ENCODE measurements around the gene FCAR. TPM values are rescaled to one million over a fixed set of nuclear protein-coding genes. Genes with fewer than 3 reads are reported as not detected.
"Not testable (repeated sequence)": the region's sequence is repeated elsewhere in the genome, so short reads cannot be mapped to it uniquely, and the experiment has no call there.

Gene FCAR
- total RNA-seq, 5 donors from 2014 or later (not counting 1 experiment from before 2014, with no cell fraction given): 0.68 TPM; not detected in 4

- CTCF ChIA-PET; H3K36me3 ChIP-seq (ENCODE audit: control insufficient read depth in 2 of 2, extremely low read depth in 1 of 2, insufficient read depth in 1 of 2, low read length in 1 of 2); POLR2A ChIA-PET; H3K4me3 Mint-ChIP-seq; H3K36me3 Mint-ChIP-seq; H3K27ac Mint-ChIP-seq; ATAC-seq (replicated peaks in 1 of 4); H3K4me1 Mint-ChIP-seq; H3K4me3 ChIP-seq (ENCODE audit: control insufficient read depth in 1 of 2, extremely low read depth in 1 of 2, low read length in 1 of 2); H3K9me3 Mint-ChIP-seq; H3K4me1 ChIP-seq (ENCODE audit: control insufficient read depth in 1 of 2, extremely low read depth in 1 of 2, insufficient read depth in 2 of 2, low read length in 2 of 2); H3K9me3 ChIP-seq; DNase-seq; H3K27ac ChIP-seq (ENCODE audit: low read length): not testable (repeated sequence)
- H3K27me3 Mint-ChIP-seq: peaks cover 26% of the 10 kb centered on the region in 2 donors
- no CpG with 5 or more reads among the region's 3 CpGs for WGBS (ENCODE audit: insufficient coverage)
- peaks cover 0 to 13% of the 10 kb centered on the region in 2 experiments for H3K27me3 ChIP-seq (replicated peaks in 1 of 2; ENCODE audit: control insufficient read depth in 2 of 2, extremely low read depth in 1 of 2, insufficient read depth in 2 of 2, low read length in 1 of 2)
Measured at GRCh38 chr19:54863459-54863858, 10.6 kb upstream of the FCAR start.

- 82% methylated on average over 2 of the region's 3 CpGs for WGBS (ENCODE audit: insufficient coverage)
- no peaks in the 10 kb centered on the region for H3K36me3 Mint-ChIP-seq
- Histone ChIP-seq H3K27ac (ENCODE audit: low read length) (no peak overlapping the region), H3K9me3 (no peaks in the 10 kb centered on the region), H3K4me1 (ENCODE audit: control insufficient read depth in 1 of 2, extremely low read depth in 1 of 2, insufficient read depth in 2 of 2, low read length in 2 of 2) (no peaks in the 10 kb centered on the region), H3K36me3 (ENCODE audit: control insufficient read depth in 2 of 2, extremely low read depth in 1 of 2, insufficient read depth in 1 of 2, low read length in 1 of 2) (no peaks in the 10 kb centered on the region), H3K27me3 (replicated peaks in 1 of 2; ENCODE audit: control insufficient read depth in 2 of 2, extremely low read depth in 1 of 2, insufficient read depth in 2 of 2, low read length in 1 of 2) (peaks cover 0 to 4% of the 10 kb centered on the region in 2 experiments), H3K4me3 (ENCODE audit: control insufficient read depth in 1 of 2, extremely low read depth in 1 of 2, low read length in 1 of 2) (no peak overlapping the region)
- DNase-seq (no peak), ATAC-seq (replicated peaks in 1 of 4) (no peak)
- H3K27ac Mint-ChIP-seq: no peak overlapping the region
- H3K4me1 Mint-ChIP-seq: no peaks in the 10 kb centered on the region
- peaks cover 0 to 3% (median 0%) of the 10 kb centered on the region in 3 donors for H3K9me3 Mint-ChIP-seq
- peaks cover 9 to 15% of the 10 kb centered on the region in 2 donors for H3K27me3 Mint-ChIP-seq
- POLR2A ChIA-PET: no interaction called here
- H3K4me3 Mint-ChIP-seq: no peak overlapping the region
- CTCF ChIA-PET: no interaction called here
Measured at GRCh38 chr19:54871696-54872095, 2.3 kb upstream of the FCAR start.

- Mint-ChIP-seq H3K4me1 (no peaks in the 10 kb centered on the region), H3K4me3 (no peak overlapping the region), H3K36me3 (no peaks in the 10 kb centered on the region), H3K27ac (no peak overlapping the region), H3K9me3 (peaks cover 0 to 3% (median 0%) of the 10 kb centered on the region in 3 donors), H3K27me3 (peaks cover 15 to 26% of the 10 kb centered on the region in 2 donors)
- CTCF ChIA-PET: no interaction called here
- ATAC-seq (replicated peaks in 1 of 4): no peak
- Histone ChIP-seq H3K36me3 (ENCODE audit: control insufficient read depth in 2 of 2, extremely low read depth in 1 of 2, insufficient read depth in 1 of 2, low read length in 1 of 2) (no peaks in the 10 kb centered on the region), H3K27me3 (replicated peaks in 1 of 2; ENCODE audit: control insufficient read depth in 2 of 2, extremely low read depth in 1 of 2, insufficient read depth in 2 of 2, low read length in 1 of 2) (no peaks in the 10 kb centered on the region), H3K4me3 (ENCODE audit: control insufficient read depth in 1 of 2, extremely low read depth in 1 of 2, low read length in 1 of 2) (no peak overlapping the region), H3K9me3 (no peaks in the 10 kb centered on the region), H3K27ac (ENCODE audit: low read length) (no peak overlapping the region), H3K4me1 (ENCODE audit: control insufficient read depth in 1 of 2, extremely low read depth in 1 of 2, insufficient read depth in 2 of 2, low read length in 2 of 2) (no peaks in the 10 kb centered on the region)
- POLR2A ChIA-PET: no interaction called here
- 29% methylated on average over 1 of the region's 2 CpGs for WGBS (ENCODE audit: insufficient coverage)
- no peak for DNase-seq
Measured at GRCh38 chr19:54875506-54875905, 1.5 kb downstream of the FCAR start.

- peaks cover 22 to 28% of the 10 kb centered on the region in 2 donors for H3K27me3 Mint-ChIP-seq
- H3K9me3 Mint-ChIP-seq: no peaks in the 10 kb centered on the region
- CTCF ChIA-PET: interaction anchor here in 1 of 2 donors (0.6 kb wide), 1 partner anchor 1102 kb away, joined by 4 read pairs; no protein-coding TSS in a partner anchor
- Histone ChIP-seq H3K9me3 (no peaks in the 10 kb centered on the region), H3K27ac (ENCODE audit: low read length) (no peak overlapping the region), H3K4me3 (ENCODE audit: control insufficient read depth in 1 of 2, extremely low read depth in 1 of 2, low read length in 1 of 2) (no peak overlapping the region), H3K27me3 (replicated peaks in 1 of 2; ENCODE audit: control insufficient read depth in 2 of 2, extremely low read depth in 1 of 2, insufficient read depth in 2 of 2, low read length in 1 of 2) (peaks cover 0 to 17% of the 10 kb centered on the region in 2 experiments), H3K4me1 (ENCODE audit: control insufficient read depth in 1 of 2, extremely low read depth in 1 of 2, insufficient read depth in 2 of 2, low read length in 2 of 2) (no peaks in the 10 kb centered on the region), H3K36me3 (ENCODE audit: control insufficient read depth in 2 of 2, extremely low read depth in 1 of 2, insufficient read depth in 1 of 2, low read length in 1 of 2) (no peaks in the 10 kb centered on the region)
- no peak overlapping the region for H3K27ac Mint-ChIP-seq
- no peak overlapping the region for H3K4me3 Mint-ChIP-seq
- WGBS (ENCODE audit: insufficient coverage): no CpG with 5 or more reads among the region's 3 CpGs
- POLR2A ChIA-PET: no interaction called here
- H3K36me3 Mint-ChIP-seq: no peaks in the 10 kb centered on the region
- DNase-seq (no peak), ATAC-seq (replicated peaks in 1 of 4) (no peak)
- H3K4me1 Mint-ChIP-seq: no peaks in the 10 kb centered on the region
Measured at GRCh38 chr19:54877471-54877870, 3.4 kb downstream of the FCAR start.

GRCh38 chr19:54881884-54882283 lies 7.8 kb downstream of the FCAR start:
- WGBS (ENCODE audit: insufficient coverage): 64% methylated on average over 3 of the region's 6 CpGs
- ATAC-seq (replicated peaks in 1 of 4): no peak
- CTCF ChIA-PET: no interaction called here
- no peaks in the 10 kb centered on the region for H3K9me3 ChIP-seq
- POLR2A ChIA-PET: no interaction called here
- H3K4me1 Mint-ChIP-seq: peaks cover 0 to 4% (median 0%) of the 10 kb centered on the region in 3 donors
- peaks cover 0 to 33% of the 10 kb centered on the region in 2 experiments for H3K27me3 ChIP-seq (replicated peaks in 1 of 2; ENCODE audit: control insufficient read depth in 2 of 2, extremely low read depth in 1 of 2, insufficient read depth in 2 of 2, low read length in 1 of 2)
- no peaks in the 10 kb centered on the region for H3K36me3 Mint-ChIP-seq
- no peak overlapping the region for H3K4me3 ChIP-seq (ENCODE audit: control insufficient read depth in 1 of 2, extremely low read depth in 1 of 2, low read length in 1 of 2)
- H3K27ac ChIP-seq (ENCODE audit: low read length): no peak overlapping the region
- H3K27ac Mint-ChIP-seq: no peak overlapping the region
- H3K27me3 Mint-ChIP-seq: peaks cover 31 to 32% of the 10 kb centered on the region in 2 donors
- H3K4me1 ChIP-seq (ENCODE audit: control insufficient read depth in 1 of 2, extremely low read depth in 1 of 2, insufficient read depth in 2 of 2, low read length in 2 of 2): peaks cover 0 to 5% of the 10 kb centered on the region in 2 experiments
- H3K9me3 Mint-ChIP-seq: no peaks in the 10 kb centered on the region
- DNase-seq: no peak
- no peak overlapping the region for H3K4me3 Mint-ChIP-seq
- no peaks in the 10 kb centered on the region for H3K36me3 ChIP-seq (ENCODE audit: control insufficient read depth in 2 of 2, extremely low read depth in 1 of 2, insufficient read depth in 1 of 2, low read length in 1 of 2)

GRCh38 chr19:54882758-54883157 lies 8.7 kb downstream of the FCAR start:
- Mint-ChIP-seq H3K27ac (no peak overlapping the region), H3K36me3 (no peaks in the 10 kb centered on the region), H3K4me3 (no peak overlapping the region), H3K9me3 (no peaks in the 10 kb centered on the region), H3K27me3 (peaks cover 27 to 32% of the 10 kb centered on the region in 2 donors), H3K4me1 (peaks cover 0 to 4% (median 0%) of the 10 kb centered on the region in 3 donors)
- no peaks in the 10 kb centered on the region for H3K9me3 ChIP-seq
- peak in 1 of 35 experiments; percentile 31 for DNase-seq
- no peak overlapping the region for H3K4me3 ChIP-seq (ENCODE audit: control insufficient read depth in 1 of 2, extremely low read depth in 1 of 2, low read length in 1 of 2)
- CTCF ChIA-PET: no interaction called here
- peaks cover 0 to 5% of the 10 kb centered on the region in 2 experiments for H3K4me1 ChIP-seq (ENCODE audit: control insufficient read depth in 1 of 2, extremely low read depth in 1 of 2, insufficient read depth in 2 of 2, low read length in 2 of 2)
- no CpG with 5 or more reads among the region's 7 CpGs for WGBS (ENCODE audit: insufficient coverage)
- no peaks in the 10 kb centered on the region for H3K36me3 ChIP-seq (ENCODE audit: control insufficient read depth in 2 of 2, extremely low read depth in 1 of 2, insufficient read depth in 1 of 2, low read length in 1 of 2)
- no peak for ATAC-seq (replicated peaks in 1 of 4)
- peaks cover 0 to 33% of the 10 kb centered on the region in 2 experiments for H3K27me3 ChIP-seq (replicated peaks in 1 of 2; ENCODE audit: control insufficient read depth in 2 of 2, extremely low read depth in 1 of 2, insufficient read depth in 2 of 2, low read length in 1 of 2)
- POLR2A ChIA-PET: no interaction called here
- no peak overlapping the region for H3K27ac ChIP-seq (ENCODE audit: low read length)

GRCh38 chr19:54883228-54883627 lies 9.2 kb downstream of the FCAR start:
- Mint-ChIP-seq H3K27me3 (peaks cover 25 to 32% of the 10 kb centered on the region in 2 donors), H3K9me3 (no peaks in the 10 kb centered on the region)
- CTCF ChIA-PET: no interaction called here

More at GRCh38 chr19:54883228-54883627, 9.2 kb downstream of the FCAR start:
- no peak overlapping the region for H3K4me3 ChIP-seq (ENCODE audit: control insufficient read depth in 1 of 2, extremely low read depth in 1 of 2, low read length in 1 of 2)
- DNase-seq: no peak
- Mint-ChIP-seq H3K4me1 (peaks cover 0 to 4% (median 0%) of the 10 kb centered on the region in 3 donors), H3K4me3 (no peak overlapping the region), H3K36me3 (no peaks in the 10 kb centered on the region), H3K27ac (no peak overlapping the region)
- POLR2A ChIA-PET: no interaction called here
- WGBS (ENCODE audit: insufficient coverage): 73% methylated on average over 6 of the region's 9 CpGs
- no peak for ATAC-seq (replicated peaks in 1 of 4)
- no peaks in the 10 kb centered on the region for H3K9me3 ChIP-seq
- H3K4me1 ChIP-seq (ENCODE audit: control insufficient read depth in 1 of 2, extremely low read depth in 1 of 2, insufficient read depth in 2 of 2, low read length in 2 of 2): peaks cover 0 to 5% of the 10 kb centered on the region in 2 experiments
- no peak overlapping the region for H3K27ac ChIP-seq (ENCODE audit: low read length)
- peaks cover 0 to 33% of the 10 kb centered on the region in 2 experiments for H3K27me3 ChIP-seq (replicated peaks in 1 of 2; ENCODE audit: control insufficient read depth in 2 of 2, extremely low read depth in 1 of 2, insufficient read depth in 2 of 2, low read length in 1 of 2)
- no peaks in the 10 kb centered on the region for H3K36me3 ChIP-seq (ENCODE audit: control insufficient read depth in 2 of 2, extremely low read depth in 1 of 2, insufficient read depth in 1 of 2, low read length in 1 of 2)

All from T-cell (primary cell).